T-cell (primary cell): ENCODE data around the gene WASL. TPM values are rescaled to one million over a fixed set of nuclear protein-coding genes. Genes with fewer than 3 reads are reported as not detected.
"Not testable (repeated sequence)": the region's sequence is repeated elsewhere in the genome, so short reads cannot be mapped to it uniquely, and the experiment has no call there.

Experiments used
- ATAC-seq, 4 experiments: fragments of 200-7000 bp in 3 of 4; fragments of 150-1000 bp in 1 of 4; cut with Tn5 transposase; replicated peaks in 1 of 4; 1 replicate in 3 of 4; 2 replicates in 1 of 4; pipeline ENCODE4 v1.10.0; 2021; ENCODE audit warnings: moderate library complexity in 3 of 4, mild to moderate bottlenecking in 2 of 4, moderate number of reproducible peaks in 1 of 4
- CTCF ChIA-PET, 2 donors: fragments of 300-600 bp; sonication (Branson Sonifier 250); formaldehyde crosslinking; loops; one replicate each; lab custom pipeline; 2022; ENCODE audit warnings: antibody characterized with exemption in 2 of 2; lab: Charles Lee
- POLR2A ChIA-PET, 2 donors: fragments of 300-600 bp; sonication (Branson Sonifier 250); formaldehyde crosslinking; loops; one replicate each; lab custom pipeline; 2022; ENCODE audit warnings: antibody characterized with exemption in 2 of 2; lab: Charles Lee
- DNase-seq, 35 experiments: peaks; one replicate each; pipeline versions ENCODE4 v3.0.0 to v3.0.0-alpha.2; 2013 to 2023
- H3K27ac ChIP-seq: one replicate; pipeline ENCODE4 v1.5.1; 2013; ENCODE audit warnings: low read length
- H3K27me3 ChIP-seq, 2 experiments: replicated peaks in 1 of 2; 1 replicate in 1 of 2; 2 replicates in 1 of 2; pipeline versions ENCODE4 v1.6.1 to v1.7.0; 2013; ENCODE audit warnings: low read length in 1 of 2, mixed read lengths in 1 of 2; ENCODE audit not compliant: control insufficient read depth in 2 of 2, insufficient read depth in 2 of 2; ENCODE audit errors: extremely low read depth in 1 of 2
- H3K36me3 ChIP-seq, 2 donors: 1 replicate in 1 of 2; 2 replicates in 1 of 2; pipeline versions ENCODE4 v1.6.1 to v1.7.0; 2013; ENCODE audit warnings: low read length in 1 of 2; ENCODE audit not compliant: control insufficient read depth in 2 of 2, insufficient read depth in 1 of 2; ENCODE audit errors: extremely low read depth in 1 of 2
- H3K4me1 ChIP-seq, 2 experiments: 1 replicate in 1 of 2; 2 replicates in 1 of 2; pipeline versions ENCODE4 v1.6.1 to v1.7.0; 2013; ENCODE audit warnings: low read length in 2 of 2, mixed read lengths in 1 of 2; ENCODE audit not compliant: insufficient read depth in 2 of 2, control insufficient read depth in 1 of 2; ENCODE audit errors: extremely low read depth in 1 of 2
- H3K4me3 ChIP-seq, 2 donors: 1 replicate in 1 of 2; 2 replicates in 1 of 2; pipeline versions ENCODE4 v1.5.1 to v1.7.0; 2013; ENCODE audit warnings: mild to moderate bottlenecking in 2 of 2, low read length in 1 of 2, moderate library complexity in 1 of 2; ENCODE audit not compliant: control insufficient read depth in 1 of 2; ENCODE audit errors: extremely low read depth in 1 of 2
- H3K9me3 ChIP-seq: 2 replicates; pipeline ENCODE4 v1.7.0; 2013
- H3K27ac Mint-ChIP-seq, 2 donors: one replicate each; pipeline ENCODE4 v1.8.0; 2020 to 2021; ENCODE audit warnings: mild to moderate bottlenecking in 2 of 2, mixed read lengths in 2 of 2
- H3K27me3 Mint-ChIP-seq, 2 donors: one replicate each; pipeline ENCODE4 v1.8.0; 2021 to 2022; ENCODE audit warnings: mixed read lengths in 2 of 2
- H3K36me3 Mint-ChIP-seq: one replicate; pipeline ENCODE4 v1.8.0; 2021; ENCODE audit warnings: mixed read lengths
- H3K4me1 Mint-ChIP-seq, 3 donors: one replicate each; pipeline ENCODE4 v1.8.0; 2020 to 2022; ENCODE audit warnings: mixed read lengths in 3 of 3, mild to moderate bottlenecking in 1 of 3
- H3K4me3 Mint-ChIP-seq, 3 donors: one replicate each; pipeline ENCODE4 v1.8.0; 2020 to 2022; ENCODE audit warnings: mild to moderate bottlenecking in 3 of 3, mixed read lengths in 3 of 3, moderate library complexity in 3 of 3
- H3K9me3 Mint-ChIP-seq, 3 donors: one replicate each; pipeline ENCODE4 v1.8.0; 2020 to 2022; ENCODE audit warnings: mixed read lengths in 3 of 3
- whole genome bisulfite sequencing: methylation state at CpG from one replicate; pipeline ENCODE4 v1.1.5; 2013; ENCODE audit warnings: missing lambda C conversion rate; ENCODE audit not compliant: insufficient coverage; 5-methylcytosine and 5-hydroxymethylcytosine counted together
- total RNA-seq, 35 experiments: library from RNA in 6 of 35; stranded (reverse) in 6 of 35; fragments of 120-200 nt in 1 of 35; gene quantifications; one replicate each; pipeline versions ENCODE4 v1.2.1 to v1.2.4 and lab custom pipeline; 2013 to 2026

WASL gene
- total RNA-seq, 5 donors from 2014 or later (not counting 1 experiment from before 2014, with no cell fraction given): 9.1 to 12.2 (median 9.8) TPM

GRCh38 chr7:123737168-123737674, 11.6 kb downstream of the WASL start:
- H3K36me3 ChIP-seq, H3K27ac ChIP-seq, H3K27me3 ChIP-seq, ATAC-seq, H3K4me3 Mint-ChIP-seq, H3K4me1 ChIP-seq, H3K9me3 ChIP-seq, DNase-seq, H3K4me3 ChIP-seq, H3K27me3 Mint-ChIP-seq, H3K27ac Mint-ChIP-seq: not testable (repeated sequence)
- H3K9me3 Mint-ChIP-seq: peaks cover 6 to 41% (median 14%) of the 10 kb centered on the region in 3 donors
- H3K4me1 Mint-ChIP-seq: peaks cover 51 to 57% (median 53%) of the 10 kb centered on the region in 3 donors
- 100% methylated on average over 5 of the region's 10 CpGs for WGBS
- ChIA-PET CTCF (interaction anchor here (0.6 to 1.7 kb wide), 7 partner anchors 9 to 1192 kb away, joined by 3 to 9 read pairs (median 4); partner anchors contain the start of gene POT1 (in 1 of the 2)), POLR2A (interaction anchor here (0.6 to 0.7 kb wide), 3 partner anchors 8 to 40 kb away, joined by 4 to 14 read pairs (median 6); no protein-coding TSS in a partner anchor)
- H3K36me3 Mint-ChIP-seq: peaks cover 32% of the 10 kb centered on the region

DNA sequence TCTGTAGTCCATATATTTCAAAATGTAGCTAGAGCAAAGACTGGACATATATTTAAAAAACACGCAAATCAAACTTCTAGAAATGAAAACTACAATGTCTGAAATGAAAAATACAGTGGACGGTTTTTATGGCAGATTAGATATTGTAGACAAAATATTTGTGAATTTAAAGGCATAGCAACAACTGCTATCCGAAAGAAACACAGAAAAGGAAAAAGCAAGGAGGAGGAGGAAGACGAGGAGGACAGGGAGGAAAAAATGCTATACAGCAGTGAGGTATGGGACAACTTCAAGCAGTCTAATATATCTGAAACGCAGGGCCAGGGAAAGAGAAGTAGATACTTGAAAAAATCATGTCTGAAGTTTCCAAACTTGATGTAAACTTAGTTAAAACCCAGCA, 13.3 kb downstream of the WASL start:
- H3K4me1 Mint-ChIP-seq: peaks cover 54 to 62% (median 58%) of the 10 kb centered on the region in 3 donors
- POLR2A ChIA-PET: interaction anchor here in 1 of 2 donors (0.7 kb wide), 1 partner anchor 14 kb away, joined by 4 read pairs; no protein-coding TSS in a partner anchor
- H3K4me3 Mint-ChIP-seq: peak overlapping the region in 1 of 3 donors; percentile 1

GRCh38 chr7:123734498-123734897, 14.3 kb downstream of the WASL start:
- no peak overlapping the region for H3K27ac ChIP-seq
- Mint-ChIP-seq H3K9me3 (peaks cover 6 to 48% (median 14%) of the 10 kb centered on the region in 3 donors), H3K4me1 (peaks cover 54 to 63% (median 61%) of the 10 kb centered on the region in 3 donors), H3K27ac (no peak overlapping the region), H3K36me3 (peaks cover 45% of the 10 kb centered on the region), H3K4me3 (no peak overlapping the region), H3K27me3 (no peaks in the 10 kb centered on the region)
- no peaks in the 10 kb centered on the region for H3K27me3 ChIP-seq
- CTCF ChIA-PET: interaction anchor here in 1 of 2 donors (0.7 kb wide), 2 partner anchors 172 to 196 kb away, joined by 4 to 6 read pairs; no protein-coding TSS in a partner anchor
- ATAC-seq: no peak
- POLR2A ChIA-PET: interaction anchor here in 1 of 2 donors (0.7 kb wide), 1 partner anchor 1123 kb away, joined by 7 read pairs; no protein-coding TSS in a partner anchor
- WGBS: no CpG with 5 or more reads among the region's 3 CpGs
- no peak overlapping the region for H3K4me3 ChIP-seq
- H3K4me1 ChIP-seq: peaks cover 0 to 2% of the 10 kb centered on the region in 2 experiments
- DNase-seq: no peak
- H3K9me3 ChIP-seq: no peaks in the 10 kb centered on the region
- no peaks in the 10 kb centered on the region for H3K36me3 ChIP-seq

More for the DNA sequence above, 13.3 kb downstream of the WASL start:
- 100% methylated on average over 2 of the region's 5 CpGs for WGBS
- no peaks in the 10 kb centered on the region for H3K36me3 ChIP-seq
- CTCF ChIA-PET: interaction anchor here (1.4 to 1.7 kb wide), 2 partner anchors 10 to 13 kb away, joined by 4 to 5 read pairs; partner anchors contain the start of gene WASL (in 1 of the 2)
- Mint-ChIP-seq H3K36me3 (peaks cover 41% of the 10 kb centered on the region), H3K9me3 (peaks cover 6 to 48% (median 14%) of the 10 kb centered on the region in 3 donors), H3K27me3 (no peaks in the 10 kb centered on the region), H3K27ac (no peak overlapping the region)
- no peaks in the 10 kb centered on the region for H3K9me3 ChIP-seq
- peaks cover 2% of the 10 kb centered on the region in 2 experiments for H3K4me1 ChIP-seq
- no peak overlapping the region for H3K27ac ChIP-seq
- DNase-seq (no peak), ATAC-seq (no peak)
- no peak overlapping the region for H3K4me3 ChIP-seq
- no peaks in the 10 kb centered on the region for H3K27me3 ChIP-seq

- Mint-ChIP-seq H3K4me3 (no peak overlapping the region), H3K27me3 (no peaks in the 10 kb centered on the region), H3K4me1 (peaks cover 54 to 66% (median 61%) of the 10 kb centered on the region in 3 donors), H3K9me3 (peaks cover 6 to 43% (median 14%) of the 10 kb centered on the region in 3 donors), H3K27ac (no peak overlapping the region), H3K36me3 (peaks cover 52% of the 10 kb centered on the region)
- Histone ChIP-seq H3K27me3 (no peaks in the 10 kb centered on the region), H3K4me3 (no peak overlapping the region), H3K27ac (no peak overlapping the region), H3K4me1 (peaks cover 0 to 2% of the 10 kb centered on the region in 2 experiments), H3K9me3 (no peaks in the 10 kb centered on the region), H3K36me3 (no peaks in the 10 kb centered on the region)
- POLR2A ChIA-PET: interaction anchor here in 1 of 2 donors (1.0 kb wide), 1 partner anchor 16 kb away, joined by 4 read pairs; the partner anchor contains the start of gene WASL
- 100% methylated on average over 1 of the region's 3 CpGs for WGBS
- no peak for ATAC-seq
- CTCF ChIA-PET: no interaction called here
- no peak for DNase-seq
Observed at GRCh38 chr7:123732413-123733091, 16.3 kb downstream of the WASL start.

GRCh38 chr7:123729218-123729578, 19.6 kb downstream of the WASL start:
- peaks cover 0 to 26% (median 7%) of the 10 kb centered on the region in 3 donors for H3K9me3 Mint-ChIP-seq
- no peak for DNase-seq
- no peak overlapping the region for H3K27ac Mint-ChIP-seq
- H3K36me3 Mint-ChIP-seq: peaks cover 45% of the 10 kb centered on the region
- peaks cover 69 to 85% (median 75%) of the 10 kb centered on the region in 3 donors for H3K4me1 Mint-ChIP-seq
- no peaks in the 10 kb centered on the region for H3K9me3 ChIP-seq
- no peak overlapping the region for H3K4me3 ChIP-seq
- H3K27me3 ChIP-seq: no peaks in the 10 kb centered on the region
- no peak overlapping the region for H3K27ac ChIP-seq
- ChIA-PET CTCF (no interaction called here), POLR2A (no interaction called here)
- H3K4me3 Mint-ChIP-seq: no peak overlapping the region
- ATAC-seq: no peak
- no peaks in the 10 kb centered on the region for H3K27me3 Mint-ChIP-seq
- peaks cover 0 to 13% of the 10 kb centered on the region in 2 experiments for H3K4me1 ChIP-seq
- no CpG with 5 or more reads among the region's 1 CpG for WGBS
- no peaks in the 10 kb centered on the region for H3K36me3 ChIP-seq

DNA sequence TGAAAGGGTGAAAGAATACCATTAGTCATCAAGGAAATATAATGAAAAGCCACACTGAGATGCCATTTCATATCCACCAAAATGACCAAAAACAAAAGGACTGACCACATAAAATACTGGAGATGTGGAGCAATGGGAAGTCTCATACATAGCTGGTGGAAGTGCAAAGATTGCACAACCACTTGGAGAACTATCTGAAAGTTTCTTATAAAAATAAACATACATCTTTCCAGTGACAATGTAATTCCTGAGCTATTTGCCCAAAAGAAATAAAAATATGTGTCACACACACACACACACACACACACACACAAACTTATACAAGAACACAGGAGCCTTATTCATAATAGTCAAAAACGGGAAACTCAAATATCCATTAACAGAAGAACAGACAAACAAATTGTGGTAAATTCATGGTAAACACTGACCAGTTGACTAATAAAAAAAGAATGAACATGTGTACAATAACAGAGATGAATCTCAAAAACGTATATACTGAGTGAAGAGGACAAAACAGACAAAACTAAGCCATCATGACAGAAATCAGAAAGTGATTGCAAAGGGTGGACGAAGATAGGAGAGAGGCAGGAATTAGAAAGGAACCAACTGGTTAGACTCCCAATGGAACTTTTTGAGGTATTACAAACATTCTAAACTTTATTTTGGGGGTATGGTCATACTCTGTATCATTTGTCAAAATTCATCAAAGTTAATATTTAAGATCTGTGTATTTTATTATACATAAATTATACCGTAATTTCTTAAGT, 21.5 kb downstream of the WASL start:
- Histone ChIP-seq H3K9me3 (no peaks in the 10 kb centered on the region), H3K36me3 (no peaks in the 10 kb centered on the region), H3K27me3 (no peaks in the 10 kb centered on the region), H3K4me3 (no peak overlapping the region), H3K27ac (no peak overlapping the region), H3K4me1 (peaks cover 0 to 16% of the 10 kb centered on the region in 2 experiments)
- Mint-ChIP-seq H3K9me3 (peaks cover 0 to 8% (median 0%) of the 10 kb centered on the region in 3 donors), H3K36me3 (peaks cover 27% of the 10 kb centered on the region), H3K27me3 (no peaks in the 10 kb centered on the region), H3K4me1 (peaks cover 61 to 73% (median 70%) of the 10 kb centered on the region in 3 donors), H3K4me3 (no peak overlapping the region), H3K27ac (no peak overlapping the region)
- ChIA-PET CTCF (no interaction called here), POLR2A (no interaction called here)
- ATAC-seq (no peak), DNase-seq (no peak)
- no CpG with 5 or more reads among the region's 4 CpGs for WGBS
